ENCODE results near the gene TBL1XR1.

The TBL1XR1 gene

GRCh38 chr3:177084616-177085015 lies 112.7 kb downstream of the TBL1XR1 start:
- Histone ChIP-seq H3K27me3 (ENCODE audit: low read length) (no peaks in the 10 kb centered on the region), H2AFZ (ENCODE audit: low read depth, low read length, severe bottlenecking) (no peak overlapping the region), H3K4me3 (ENCODE audit: insufficient read depth, low read length, poor library complexity, severe bottlenecking) (no peak overlapping the region), H3K36me3 (ENCODE audit: low read length) (peaks cover 27% of the 10 kb centered on the region), H4K20me1 (ENCODE audit: low read depth, low read length) (peaks cover 39% of the 10 kb centered on the region), H3K9ac (ENCODE audit: low read length) (no peak overlapping the region), H3K9me2 (replicated peaks; ENCODE audit: insufficient read depth, low read length) (no peaks in the 10 kb centered on the region), H3K27ac (ENCODE audit: low read depth, low read length) (peak overlapping the region; percentile 76; the same call in 1 of the 2 replicates), H3F3A (ENCODE audit: insufficient read depth) (peaks cover 75% of the 10 kb centered on the region), H3K4me2 (ENCODE audit: low read depth, low read length, poor library complexity, severe bottlenecking) (no peak overlapping the region), H3K79me2 (ENCODE audit: insufficient read depth, low read length) (peaks cover 100% of the 10 kb centered on the region), H3K9me3 (ENCODE audit: insufficient read depth, low read length) (no peaks in the 10 kb centered on the region)
- TF ChIP-seq, protein P1, sequence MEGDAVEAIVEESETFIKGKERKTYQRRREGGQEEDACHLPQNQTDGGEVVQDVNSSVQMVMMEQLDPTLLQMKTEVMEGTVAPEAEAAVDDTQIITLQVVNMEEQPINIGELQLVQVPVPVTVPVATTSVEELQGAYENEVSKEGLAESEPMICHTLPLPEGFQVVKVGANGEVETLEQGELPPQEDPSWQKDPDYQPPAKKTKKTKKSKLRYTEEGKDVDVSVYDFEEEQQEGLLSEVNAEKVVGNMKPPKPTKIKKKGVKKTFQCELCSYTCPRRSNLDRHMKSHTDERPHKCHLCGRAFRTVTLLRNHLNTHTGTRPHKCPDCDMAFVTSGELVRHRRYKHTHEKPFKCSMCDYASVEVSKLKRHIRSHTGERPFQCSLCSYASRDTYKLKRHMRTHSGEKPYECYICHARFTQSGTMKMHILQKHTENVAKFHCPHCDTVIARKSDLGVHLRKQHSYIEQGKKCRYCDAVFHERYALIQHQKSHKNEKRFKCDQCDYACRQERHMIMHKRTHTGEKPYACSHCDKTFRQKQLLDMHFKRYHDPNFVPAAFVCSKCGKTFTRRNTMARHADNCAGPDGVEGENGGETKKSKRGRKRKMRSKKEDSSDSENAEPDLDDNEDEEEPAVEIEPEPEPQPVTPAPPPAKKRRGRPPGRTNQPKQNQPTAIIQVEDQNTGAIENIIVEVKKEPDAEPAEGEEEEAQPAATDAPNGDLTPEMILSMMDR (IDR thresholded peaks at IDR 0.05; ENCODE audit: insufficient read depth, low read length, poor library complexity, severe bottlenecking): no peak
- no peak for TF ChIP-seq EZH2phosphoT487 (conservative IDR thresholded peaks at IDR 0.05; ENCODE audit: low read length)

GRCh38 chr3:177080122-177080521 lies 117.2 kb downstream of the TBL1XR1 start:
- no peak overlapping the region for H3K9ac ChIP-seq (ENCODE audit: low read length)
- peaks cover 47% of the 10 kb centered on the region for H3K36me3 ChIP-seq (ENCODE audit: low read length)
- H3K79me2 ChIP-seq (ENCODE audit: insufficient read depth, low read length): peaks cover 100% of the 10 kb centered on the region
- peaks cover 67% of the 10 kb centered on the region for H3F3A ChIP-seq (ENCODE audit: insufficient read depth)
- H3K4me3 ChIP-seq (ENCODE audit: insufficient read depth, low read length, poor library complexity, severe bottlenecking): no peak overlapping the region
- peaks cover 44% of the 10 kb centered on the region for H4K20me1 ChIP-seq (ENCODE audit: low read depth, low read length)
- H3K27ac ChIP-seq (ENCODE audit: low read depth, low read length): peak overlapping the region; percentile 41; the same call in 1 of the 2 replicates
- no peak overlapping the region for H2AFZ ChIP-seq (ENCODE audit: low read depth, low read length, severe bottlenecking)
- TF ChIP-seq, protein P1 (IDR thresholded peaks at IDR 0.05; ENCODE audit: insufficient read depth, low read length, poor library complexity, severe bottlenecking): no peak
- no peak for TF ChIP-seq EZH2phosphoT487 (conservative IDR thresholded peaks at IDR 0.05; ENCODE audit: low read length)
- H3K9me2 ChIP-seq (replicated peaks; ENCODE audit: insufficient read depth, low read length): no peaks in the 10 kb centered on the region
- H3K27me3 ChIP-seq (ENCODE audit: low read length): no peaks in the 10 kb centered on the region
- no peak overlapping the region for H3K4me2 ChIP-seq (ENCODE audit: low read depth, low read length, poor library complexity, severe bottlenecking)
- no peaks in the 10 kb centered on the region for H3K9me3 ChIP-seq (ENCODE audit: insufficient read depth, low read length)

DNA sequence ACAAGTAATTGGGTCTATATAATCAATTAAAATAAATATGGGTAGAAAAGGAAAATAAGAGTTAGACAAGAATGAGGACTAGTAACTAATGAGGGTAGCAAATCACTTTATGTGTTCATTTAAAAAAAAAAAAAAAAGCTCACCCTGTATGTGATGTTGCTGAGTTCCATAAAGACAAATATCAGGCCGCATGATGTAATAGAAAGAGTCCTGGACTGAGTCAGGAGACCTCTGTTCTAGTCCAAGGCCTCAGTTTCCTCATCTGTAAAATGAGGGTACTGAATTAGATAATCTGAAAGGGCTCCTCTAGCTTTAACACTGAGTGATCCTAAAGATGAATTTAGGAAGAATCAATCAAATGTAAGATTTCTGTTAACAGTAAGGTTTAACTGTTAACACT lies 117.6 kb downstream of the TBL1XR1 start:
- Histone ChIP-seq H3K9me2 (replicated peaks; ENCODE audit: insufficient read depth, low read length) (no peaks in the 10 kb centered on the region), H3K9ac (ENCODE audit: low read length) (no peak overlapping the region), H2AFZ (ENCODE audit: low read depth, low read length, severe bottlenecking) (no peak overlapping the region), H3K4me2 (ENCODE audit: low read depth, low read length, poor library complexity, severe bottlenecking) (no peak overlapping the region), H4K20me1 (ENCODE audit: low read depth, low read length) (peaks cover 44% of the 10 kb centered on the region), H3K9me3 (ENCODE audit: insufficient read depth, low read length) (no peaks in the 10 kb centered on the region), H3K27me3 (ENCODE audit: low read length) (no peaks in the 10 kb centered on the region), H3F3A (ENCODE audit: insufficient read depth) (peaks cover 70% of the 10 kb centered on the region), H3K36me3 (ENCODE audit: low read length) (peaks cover 51% of the 10 kb centered on the region), H3K4me3 (ENCODE audit: insufficient read depth, low read length, poor library complexity, severe bottlenecking) (no peak overlapping the region), H3K27ac (ENCODE audit: low read depth, low read length) (no peak overlapping the region), H3K79me2 (ENCODE audit: insufficient read depth, low read length) (peaks cover 100% of the 10 kb centered on the region)
- TF ChIP-seq, protein P1 (IDR thresholded peaks at IDR 0.05; ENCODE audit: insufficient read depth, low read length, poor library complexity, severe bottlenecking): no peak
- TF ChIP-seq EZH2phosphoT487 (conservative IDR thresholded peaks at IDR 0.05; ENCODE audit: low read length): no peak
